ENCODE results near the gene BUD13.
A peak's percentile ranks its signal among the peaks of the same experiment; 100 is the strongest.

The BUD13 gene

DNA sequence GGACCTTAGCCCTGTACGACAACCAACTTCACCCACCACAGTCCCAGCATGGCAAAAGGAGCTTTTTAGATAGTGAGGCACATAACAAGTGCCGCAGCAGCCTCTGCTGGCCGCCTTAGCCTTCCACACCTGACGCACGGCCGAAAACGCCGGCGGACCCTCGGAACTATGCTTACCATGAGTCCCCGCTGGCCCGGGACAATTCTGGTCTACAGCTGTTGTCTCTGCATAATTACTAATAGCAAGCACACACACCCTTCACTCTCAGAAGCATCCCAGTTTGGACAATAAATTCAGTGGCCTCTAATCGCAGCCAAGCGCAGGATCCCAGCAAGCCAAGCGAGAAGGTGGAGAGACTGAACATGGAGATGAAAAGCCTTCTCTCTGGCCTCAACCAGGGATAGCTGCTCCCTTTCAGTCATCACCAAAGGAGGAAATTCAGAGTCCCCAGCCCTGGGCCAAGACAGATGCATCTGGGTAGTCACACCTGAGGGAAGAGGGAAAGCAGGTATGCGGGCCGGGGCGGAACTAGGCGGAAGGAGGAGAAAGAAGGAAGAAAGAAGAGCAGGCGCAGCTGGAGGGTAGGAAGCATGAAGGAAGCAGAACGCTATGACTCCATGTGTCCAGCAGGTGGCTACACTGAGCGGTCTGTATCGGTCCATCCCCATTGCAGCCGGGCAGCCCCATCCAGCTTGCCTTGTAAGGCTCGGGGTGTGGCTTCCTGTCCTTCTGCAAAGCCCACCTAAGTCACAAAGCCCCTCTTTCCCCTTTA lies 40.3 kb downstream of the BUD13 start:
- peak; percentile 38 to 68 for DNase-seq

GRCh38 chr11:116731821-116732220 lies 41.0 kb downstream of the BUD13 start:
- no peak overlapping the region for H3K27ac ChIP-seq
- no peaks in the 10 kb centered on the region for H3K9me3 ChIP-seq
- intact Hi-C loops (cut with DNase I; ENCODE audit: low total_unique reads) = no loop called here
- DNase-seq = peak in 1 of 2 donors; percentile 45
- no peaks in the 10 kb centered on the region for H3K4me1 ChIP-seq
- no peaks in the 10 kb centered on the region for H3K36me3 ChIP-seq
- TF ChIP-seq, protein P1, sequence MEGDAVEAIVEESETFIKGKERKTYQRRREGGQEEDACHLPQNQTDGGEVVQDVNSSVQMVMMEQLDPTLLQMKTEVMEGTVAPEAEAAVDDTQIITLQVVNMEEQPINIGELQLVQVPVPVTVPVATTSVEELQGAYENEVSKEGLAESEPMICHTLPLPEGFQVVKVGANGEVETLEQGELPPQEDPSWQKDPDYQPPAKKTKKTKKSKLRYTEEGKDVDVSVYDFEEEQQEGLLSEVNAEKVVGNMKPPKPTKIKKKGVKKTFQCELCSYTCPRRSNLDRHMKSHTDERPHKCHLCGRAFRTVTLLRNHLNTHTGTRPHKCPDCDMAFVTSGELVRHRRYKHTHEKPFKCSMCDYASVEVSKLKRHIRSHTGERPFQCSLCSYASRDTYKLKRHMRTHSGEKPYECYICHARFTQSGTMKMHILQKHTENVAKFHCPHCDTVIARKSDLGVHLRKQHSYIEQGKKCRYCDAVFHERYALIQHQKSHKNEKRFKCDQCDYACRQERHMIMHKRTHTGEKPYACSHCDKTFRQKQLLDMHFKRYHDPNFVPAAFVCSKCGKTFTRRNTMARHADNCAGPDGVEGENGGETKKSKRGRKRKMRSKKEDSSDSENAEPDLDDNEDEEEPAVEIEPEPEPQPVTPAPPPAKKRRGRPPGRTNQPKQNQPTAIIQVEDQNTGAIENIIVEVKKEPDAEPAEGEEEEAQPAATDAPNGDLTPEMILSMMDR (IDR thresholded peaks at IDR 0.05) = no peak
- no peak overlapping the region for H3K4me3 ChIP-seq
- H3K27me3 ChIP-seq = peaks cover 0 to 36% of the 10 kb centered on the region in 2 donors

More for the DNA sequence above, 40.3 kb downstream of the BUD13 start:
- no peak overlapping the region for H3K27ac ChIP-seq
- intact Hi-C loops (cut with DNase I; ENCODE audit: low total_unique reads) = no loop called here
- TF ChIP-seq, protein P1 (IDR thresholded peaks at IDR 0.05) = peak; percentile 64 to 72
- peaks cover 0 to 33% of the 10 kb centered on the region in 2 donors for H3K27me3 ChIP-seq
- H3K36me3 ChIP-seq = no peaks in the 10 kb centered on the region
- H3K4me1 ChIP-seq = no peaks in the 10 kb centered on the region
- H3K4me3 ChIP-seq = no peak overlapping the region
- H3K9me3 ChIP-seq = no peaks in the 10 kb centered on the region

- TF ChIP-seq, protein P1 (IDR thresholded peaks at IDR 0.05) = no peak
- no peaks in the 10 kb centered on the region for H3K36me3 ChIP-seq
- H3K4me3 ChIP-seq = no peak overlapping the region
- no peaks in the 10 kb centered on the region for H3K9me3 ChIP-seq
- peaks cover 0 to 3% (median 2%) of the 10 kb centered on the region in 4 donors for H3K4me1 ChIP-seq
- intact Hi-C loops (cut with DNase I; ENCODE audit: low total_unique reads) = no loop called here
- peaks cover 0 to 37% of the 10 kb centered on the region in 2 donors for H3K27me3 ChIP-seq
- no peak overlapping the region for H3K27ac ChIP-seq
- peak in 1 of 2 donors; percentile 49 for DNase-seq
Measured at GRCh38 chr11:116731097-116731761, 41.6 kb downstream of the BUD13 start.

DNA sequence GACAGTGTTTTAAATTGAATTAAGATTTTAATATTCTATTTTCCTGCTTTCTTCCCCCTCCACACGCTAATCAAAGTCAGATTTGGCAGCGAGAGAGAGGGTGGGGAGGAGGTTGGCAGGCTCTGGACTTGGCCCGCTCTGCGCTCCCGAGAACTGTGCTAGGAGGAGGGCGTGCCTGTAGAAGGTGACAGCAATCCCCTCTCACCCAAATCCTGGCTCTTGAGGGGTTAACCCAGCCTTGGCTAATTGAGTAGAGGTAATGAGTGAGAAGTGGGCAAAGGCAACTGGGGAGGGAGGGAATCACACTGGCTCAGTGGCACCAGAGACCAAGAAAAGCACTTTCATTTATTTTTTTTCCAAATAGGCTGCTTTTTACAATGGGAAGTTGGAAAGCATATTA lies 42.2 kb downstream of the BUD13 start:
- intact Hi-C loops (cut with DNase I; ENCODE audit: low total_unique reads) = no loop called here
- H3K4me3 ChIP-seq = no peak overlapping the region
- no peaks in the 10 kb centered on the region for H3K36me3 ChIP-seq
- H3K27me3 ChIP-seq = peaks cover 0 to 37% of the 10 kb centered on the region in 2 donors
- peak in 1 of 2 donors; percentile 55 for DNase-seq
- TF ChIP-seq, protein P1 (IDR thresholded peaks at IDR 0.05) = no peak
- H3K4me1 ChIP-seq = peaks cover 0 to 10% (median 7%) of the 10 kb centered on the region in 4 donors
- H3K9me3 ChIP-seq = no peaks in the 10 kb centered on the region
- no peak overlapping the region for H3K27ac ChIP-seq

DNA sequence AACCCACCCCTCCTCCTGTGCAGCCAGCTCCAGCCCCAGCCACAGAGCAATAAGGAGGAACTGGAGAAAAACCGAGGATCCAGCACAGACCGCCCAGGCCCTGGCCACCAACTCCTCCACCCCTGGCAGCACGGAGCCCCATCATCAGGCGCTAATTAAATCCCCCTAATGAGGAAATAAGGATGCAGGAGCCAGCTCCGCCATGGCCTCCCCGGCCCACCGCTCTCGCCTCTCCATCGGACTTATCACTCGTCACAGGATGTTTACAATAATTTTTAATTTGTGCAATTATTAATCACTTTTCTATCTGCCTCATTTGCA lies 42.6 kb downstream of the BUD13 start:
- intact Hi-C loops (cut with DNase I; ENCODE audit: low total_unique reads) = no loop called here
- Histone ChIP-seq H3K36me3 (no peaks in the 10 kb centered on the region), H3K9me3 (no peaks in the 10 kb centered on the region), H3K4me1 (peaks cover 0 to 12% (median 9%) of the 10 kb centered on the region in 4 donors), H3K4me3 (no peak overlapping the region), H3K27ac (no peak overlapping the region), H3K27me3 (peaks cover 0 to 37% of the 10 kb centered on the region in 2 donors)
- TF ChIP-seq, protein P1 (IDR thresholded peaks at IDR 0.05) = no peak
- peak in 1 of 2 donors; percentile 58 for DNase-seq
